Body of pancreas (tissue), 4 donors: ENCODE data around the gene UQCRC2. TPM values are rescaled to one million over a fixed set of nuclear protein-coding genes. Genes with fewer than 3 reads are reported as not detected.

Source experiments
- ATAC-seq: fragments of 150-250 bp; one replicate; pipeline ENCODE4 v1.9.1; 2016
- DNase-seq, 4 donors: peaks; one replicate each; pipeline ENCODE4 v3.0.0-alpha.2; 2019
- H3K27ac ChIP-seq, 4 donors: fragments of 200-600 bp; sonication (generic); 1 replicate in 3 of 4; 2 replicates in 1 of 4; pipeline versions ENCODE4 v1.5.1 to v1.6.1; 2016 to 2019; ENCODE audit warnings: mild to moderate bottlenecking in 1 of 4, mixed read lengths in 1 of 4, moderate library complexity in 1 of 4
- H3K27me3 ChIP-seq, 2 donors: fragments of 200-600 bp; sonication (generic); one replicate each; pipeline ENCODE4 v1.6.0; 2016; ENCODE audit warnings: mild to moderate bottlenecking in 1 of 2
- H3K36me3 ChIP-seq, 2 donors: fragments of 200-600 bp; sonication (generic); replicated peaks in 1 of 2; 2 replicates each; pipeline ENCODE4 v1.5.1; 2016; ENCODE audit warnings: low read depth in 2 of 2; ENCODE audit not compliant: insufficient read depth in 1 of 2
- H3K4me1 ChIP-seq: fragments of 200-600 bp; sonication (generic); one replicate; pipeline ENCODE4 v1.6.0; 2016
- H3K4me3 ChIP-seq, 2 donors: fragments of 200-600 bp; sonication (generic); 1 replicate in 1 of 2; 2 replicates in 1 of 2; pipeline ENCODE4 v1.5.1; 2016 to 2019
- H3K9me3 ChIP-seq, 3 donors: fragments of 200-600 bp; sonication (generic); 1 replicate in 2 of 3; 2 replicates in 1 of 3; pipeline ENCODE4 v1.5.1; 2016
- CTCF ChIP-seq, 7 experiments: fragments of 450-650 bp in 4 of 7; fragments of 200-600 bp in 3 of 7; sonication (generic) in 3 of 7; IDR thresholded peaks; one replicate each; pipeline ENCODE4 v1.5.1; 2016 to 2019; ENCODE audit warnings: antibody characterized with exemption in 7 of 7
- POLR2A ChIP-seq, 3 donors: fragments of 450-650 bp; IDR thresholded peaks; one replicate each; pipeline ENCODE4 v1.6.1; 2016; ENCODE audit warnings: antibody characterized with exemption in 3 of 3, mild to moderate bottlenecking in 2 of 3
- WGBS, 2 donors: methylation state at CpG; one replicate each; pipeline ENCODE4 v1.1.5; 2017; 5-methylcytosine and 5-hydroxymethylcytosine counted together
- intact Hi-C: fragments of 100-400 bp; cut with DNase I; formaldehyde crosslinking; loops from one replicate; pipeline ENCODE4 v1.15.1; 2023
- total RNA-seq, 2 donors: library from RNA; depleted of rRNA; stranded (reverse); fragments of >200 nt; gene quantifications; one replicate each; pipeline ENCODE4 v1.1.0, GENCODE V29; 2016

The UQCRC2 gene
- total RNA-seq, 2 donors from 2014 or later, result 63.3 to 128 TPM

- intact Hi-C loops, result no loop called here
- H3K4me1 ChIP-seq, result peaks cover 31% of the 10 kb centered on the region
These were observed 57.7 kb downstream of the UQCRC2 start for GRCh38 chr16:22010902-22011301.

GRCh38 chr16:22012241-22012640 lies 59.1 kb downstream of the UQCRC2 start:
- Histone ChIP-seq H3K4me1 (peaks cover 32% of the 10 kb centered on the region), H3K36me3 (no peaks in the 10 kb centered on the region), H3K27me3 (no peaks in the 10 kb centered on the region), H3K9me3 (no peaks in the 10 kb centered on the region), H3K27ac (no peak overlapping the region), H3K4me3 (no peak overlapping the region)
- TF ChIP-seq CTCF (IDR thresholded peaks at IDR 0.05) (no peak), POLR2A (IDR thresholded peaks at IDR 0.05) (no peak)
- no peak for DNase-seq
- WGBS, 2 donors, result 37 to 40% methylated on average over 2 of the region's 2 CpGs
- no peak for ATAC-seq
- intact Hi-C loops, result no loop called here

More at GRCh38 chr16:22010902-22011301, 57.7 kb downstream of the UQCRC2 start:
- TF ChIP-seq CTCF (IDR thresholded peaks at IDR 0.05) (no peak), POLR2A (IDR thresholded peaks at IDR 0.05) (no peak)
- no peak overlapping the region for H3K27ac ChIP-seq
- DNase-seq (no peak), ATAC-seq (no peak)
- H3K27me3 ChIP-seq, result no peaks in the 10 kb centered on the region
- 49 to 55% methylated on average over 5 of the region's 5 CpGs for WGBS, 2 donors
- no peaks in the 10 kb centered on the region for H3K9me3 ChIP-seq
- H3K4me3 ChIP-seq, result no peak overlapping the region
- H3K36me3 ChIP-seq, result no peaks in the 10 kb centered on the region

- H3K4me1 ChIP-seq, result peaks cover 34% of the 10 kb centered on the region
- intact Hi-C loops, result no loop called here
- no peaks in the 10 kb centered on the region for H3K27me3 ChIP-seq
- TF ChIP-seq POLR2A (IDR thresholded peaks at IDR 0.05) (no peak), CTCF (IDR thresholded peaks at IDR 0.05) (no peak)
- ATAC-seq, result no peak
- H3K27ac ChIP-seq, result no peak overlapping the region
- no peaks in the 10 kb centered on the region for H3K9me3 ChIP-seq
- DNase-seq, result no peak
- H3K4me3 ChIP-seq, result no peak overlapping the region
- 83 to 86% methylated on average over 4 of the region's 4 CpGs for WGBS, 2 donors
- H3K36me3 ChIP-seq, result no peaks in the 10 kb centered on the region
These were observed 60.3 kb downstream of the UQCRC2 start for GRCh38 chr16:22013486-22013885.

GRCh38 chr16:22014271-22014873 lies 61.2 kb downstream of the UQCRC2 start:
- WGBS, 2 donors, result 71 to 73% methylated on average over 2 of the region's 2 CpGs
- ATAC-seq (no peak), DNase-seq (no peak)
- Histone ChIP-seq H3K4me3 (no peak overlapping the region), H3K36me3 (no peaks in the 10 kb centered on the region), H3K4me1 (peaks cover 26% of the 10 kb centered on the region), H3K9me3 (no peaks in the 10 kb centered on the region), H3K27ac (peak overlapping the region in 2 of 4 donors; percentile 2 to 15), H3K27me3 (no peaks in the 10 kb centered on the region)
- TF ChIP-seq POLR2A (IDR thresholded peaks at IDR 0.05), result no peak
- no peak for TF ChIP-seq CTCF (IDR thresholded peaks at IDR 0.05)
- intact Hi-C loops, result no loop called here

GRCh38 chr16:22016927-22017326 lies 63.8 kb downstream of the UQCRC2 start:
- ATAC-seq, result no peak
- no peak for TF ChIP-seq POLR2A (IDR thresholded peaks at IDR 0.05)
- no peak for TF ChIP-seq CTCF (IDR thresholded peaks at IDR 0.05)
- WGBS, 2 donors, result 50 to 61% methylated on average over 4 of the region's 4 CpGs

More at GRCh38 chr16:22016927-22017326, 63.8 kb downstream of the UQCRC2 start:
- DNase-seq, result no peak
- Histone ChIP-seq H3K9me3 (no peaks in the 10 kb centered on the region), H3K27me3 (no peaks in the 10 kb centered on the region), H3K4me1 (peaks cover 25% of the 10 kb centered on the region), H3K36me3 (no peaks in the 10 kb centered on the region), H3K4me3 (no peak overlapping the region), H3K27ac (no peak overlapping the region)
- intact Hi-C loops, result no loop called here
